NB4 (cell line): ENCODE results near the gene HSPG2.

Experiments
- DNase-seq: peaks from one replicate; pipeline ENCODE4 v3.0.0; 2010; ENCODE audit warnings: low read depth
- H3K4me3 ChIP-seq: one replicate; pipeline ENCODE4 v1.5.1; 2011; ENCODE audit warnings: mild to moderate bottlenecking, low read depth, low read length, moderate library complexity
- CTCF ChIP-seq: IDR thresholded peaks from one replicate; pipeline ENCODE4 v1.5.1; 2012; ENCODE audit warnings: low read depth, low read length
- MAX ChIP-seq: IDR thresholded peaks from 2 replicates; pipeline ENCODE4 v1.6.1; 2011; ENCODE audit warnings: low read depth, low read length
- MYC ChIP-seq: IDR thresholded peaks from 2 replicates; pipeline ENCODE4 v1.6.1; 2011; ENCODE audit warnings: low read depth, low read length
- POLR2A ChIP-seq: IDR thresholded peaks from 2 replicates; pipeline ENCODE4 v1.6.1; 2011; ENCODE audit warnings: mild to moderate bottlenecking; ENCODE audit not compliant: insufficient read length; ENCODE audit errors: extremely low read depth

The HSPG2 gene

GRCh38 chr1:21898326-21899200, 38.5 kb downstream of the HSPG2 start:
- TF ChIP-seq MAX: no peak
- no peak for TF ChIP-seq CTCF
- no peak for TF ChIP-seq MYC
- no peak for TF ChIP-seq POLR2A
- no peak overlapping the region for H3K4me3 ChIP-seq
- DNase-seq: no peak

GRCh38 chr1:21897844-21898243, 39.3 kb downstream of the HSPG2 start:
- DNase-seq: no peak
- no peak overlapping the region for H3K4me3 ChIP-seq
- TF ChIP-seq POLR2A: no peak
- TF ChIP-seq MYC: no peak
- no peak for TF ChIP-seq CTCF
- no peak for TF ChIP-seq MAX

- H3K4me3 ChIP-seq: no peak overlapping the region
- DNase-seq: no peak
- TF ChIP-seq CTCF (no peak), MAX (no peak), POLR2A (no peak), MYC (no peak)
Measured at GRCh38 chr1:21896652-21897532, 40.2 kb downstream of the HSPG2 start.

GRCh38 chr1:21896026-21896425, 41.1 kb downstream of the HSPG2 start:
- no peak overlapping the region for H3K4me3 ChIP-seq
- TF ChIP-seq POLR2A (no peak), CTCF (no peak), MYC (no peak), MAX (no peak)
- DNase-seq: no peak

GRCh38 chr1:21894034-21894881, 42.9 kb downstream of the HSPG2 start:
- no peak for TF ChIP-seq POLR2A
- TF ChIP-seq MYC: no peak
- TF ChIP-seq MAX: no peak
- TF ChIP-seq CTCF: no peak
- H3K4me3 ChIP-seq: no peak overlapping the region
- DNase-seq: no peak
